K562 (cell line): ENCODE measurements around the gene DPP4. TPM values are rescaled to one million over a fixed set of nuclear protein-coding genes. Genes with fewer than 3 reads are reported as not detected.

Source experiments
- ATAC-seq: fragments of 200-7000 bp; cut with Tn5 transposase; 3 replicates; pipeline ENCODE4 v1.9.1; 2020; ENCODE audit warnings: moderate library complexity
- BruUV-seq: library from RNA; stranded (reverse); fragments of 400-500 nt; replicated peaks from 2 replicates; lab custom pipeline; 2021; lab: Mats Ljungman, UMichigan
- CTCF ChIA-PET: fragments of 300-600 bp; formaldehyde crosslinking; extraction: SDS; loops from one replicate; lab custom pipeline; 2021; ENCODE audit warnings: low intra/inter-chr PET ratio; lab: Yijun Ruan, JAX
- POLR2A ChIA-PET: fragments of 300-600, 350-650 bp; sonication (Branson Sonifier 250); formaldehyde crosslinking; extraction: SDS; loops from one replicate; lab custom pipeline; 2021; ENCODE audit warnings: antibody characterized with exemption, inconsistent platforms; lab: Yijun Ruan, JAX
- DNase-seq, 4 experiments: peaks; one replicate each; pipeline versions ENCODE4 v3.0.0 to v3.0.0-alpha.2; 2011 to 2018; ENCODE audit warnings: low spot score in 3 of 4, mixed read lengths in 3 of 4; ENCODE audit errors: extremely low read depth in 1 of 4
- FAIRE-seq: peaks from 2 replicates; lab custom pipeline; 2011; peaks lifted over from hg19 to GRCh38; lab: Jason Lieb, UNC
- H2AFZ ChIP-seq: 2 replicates; pipeline ENCODE4 v1.6.0; 2011; ENCODE audit warnings: low read depth, low read length, control low read depth, inconsistent platforms
- H3K27ac ChIP-seq: fragments of 200-600 bp; 3 replicates; pipeline ENCODE4 v1.8.0; 2011; ENCODE audit warnings: low read depth, mild to moderate bottlenecking, control low read depth, inconsistent platforms, low read length, moderate library complexity, mixed read lengths; ENCODE audit errors: extremely low read depth
- H3K27me3 ChIP-seq, 2 experiments: fragments of 300-600 bp in 1 of 2; 2 replicates in 1 of 2; 3 replicates in 1 of 2; pipeline versions ENCODE4 v1.6.0 to v1.8.0; 2011; ENCODE audit warnings: inconsistent platforms in 2 of 2, low read length in 2 of 2, mild to moderate bottlenecking in 1 of 2, mixed read lengths in 1 of 2, moderate library complexity in 1 of 2; ENCODE audit not compliant: control insufficient read depth in 2 of 2, insufficient read depth in 2 of 2
- H3K36me3 ChIP-seq: fragments of 300-600 bp; 3 replicates; pipeline ENCODE4 v1.8.0; 2011; ENCODE audit warnings: mild to moderate bottlenecking, low read length, inconsistent platforms; ENCODE audit not compliant: control insufficient read depth, insufficient read depth
- H3K4me1 ChIP-seq, 2 experiments: fragments of 200-600 bp in 1 of 2; replicated peaks in 1 of 2; 2 replicates in 1 of 2; 3 replicates in 1 of 2; pipeline versions ENCODE4 v1.5.1 to v1.8.0; 2011; ENCODE audit warnings: inconsistent platforms in 2 of 2, low read length in 2 of 2, mild to moderate bottlenecking in 1 of 2, mixed read lengths in 1 of 2, moderate library complexity in 1 of 2; ENCODE audit not compliant: control insufficient read depth in 2 of 2, insufficient read depth in 2 of 2
- H3K4me2 ChIP-seq: 2 replicates; pipeline ENCODE4 v1.6.1; 2011; ENCODE audit warnings: low read length, control low read depth, inconsistent platforms, mixed read lengths; ENCODE audit not compliant: insufficient read depth
- H3K4me3 ChIP-seq: fragments of 200-600 bp; sonication (generic), shearing (Covaris generic); 2 replicates; pipeline ENCODE4 v1.5.1; 2016; ENCODE audit warnings: control low read depth, inconsistent platforms
- H3K79me2 ChIP-seq: fragments of 200-600 bp; 3 replicates; pipeline ENCODE4 v1.8.0; 2011; ENCODE audit warnings: low read length, inconsistent platforms; ENCODE audit not compliant: control insufficient read depth, insufficient read depth
- H3K9ac ChIP-seq, 2 experiments: 2 replicates each; pipeline versions ENCODE4 v1.6.0 to v1.6.1; 2011; ENCODE audit warnings: low read depth in 2 of 2, low read length in 2 of 2, control low read depth in 1 of 2, inconsistent platforms in 1 of 2, mild to moderate bottlenecking in 1 of 2, mixed read lengths in 1 of 2; ENCODE audit not compliant: insufficient read depth in 1 of 2
- H3K9me1 ChIP-seq: one replicate; pipeline ENCODE4 v1.6.0; 2011; ENCODE audit warnings: inconsistent platforms, mild to moderate bottlenecking, low read length, moderate library complexity; ENCODE audit not compliant: control insufficient read depth, insufficient read depth
- H3K9me3 ChIP-seq: replicated peaks from 2 replicates; pipeline ENCODE4 v1.5.1; 2011; ENCODE audit warnings: low read depth, low read length, inconsistent platforms; ENCODE audit not compliant: control insufficient read depth, insufficient read depth
- H4K20me1 ChIP-seq: replicated peaks from 2 replicates; pipeline ENCODE4 v1.6.1; 2011; ENCODE audit warnings: low read length, inconsistent platforms, mixed read lengths; ENCODE audit not compliant: control insufficient read depth, insufficient read depth
- CBFA2T2 ChIP-seq: fragments of 450-650 bp; conservative IDR thresholded peaks from 2 replicates; pipeline ENCODE4 v1.6.1; 2017; ENCODE audit warnings: mild to moderate bottlenecking
- CEBPB ChIP-seq: fragments of 450-650 bp; IDR thresholded peaks from 2 replicates; pipeline ENCODE4 v1.6.1; 2016; ENCODE audit warnings: missing genetic modification characterization, missing compliant biosample characterization
- CXXC5 ChIP-seq: fragments of 250-450 bp; sonication (Bioruptor Pico); IDR thresholded peaks from 2 replicates; pipeline ENCODE4 v1.8.0; 2022; ENCODE audit warnings: inconsistent platforms, mild to moderate bottlenecking, moderate library complexity
- EZH2 ChIP-seq: IDR thresholded peaks from 2 replicates; pipeline ENCODE4 v1.6.1; 2012; ENCODE audit warnings: low read depth, mild to moderate bottlenecking, inconsistent platforms, low read length, borderline replicate concordance
- FOXA1 ChIP-seq: fragments of 450-650 bp; IDR thresholded peaks from 2 replicates; pipeline ENCODE4 v1.6.1; 2016; ENCODE audit warnings: mild to moderate bottlenecking, borderline replicate concordance
- ID3 ChIP-seq, 2 experiments: fragments of 250-450 bp in 1 of 2; fragments of 450-650 bp in 1 of 2; sonication (Bioruptor Pico) in 1 of 2; IDR thresholded peaks; 2 replicates each; pipeline versions ENCODE4 v1.6.1 to v1.8.0; 2016 to 2021; ENCODE audit warnings: mild to moderate bottlenecking in 2 of 2, moderate library complexity in 2 of 2, missing compliant biosample characterization in 1 of 2, missing genetic modification characterization in 1 of 2
- JUNB ChIP-seq: fragments of 450-650 bp; formaldehyde crosslinking; conservative IDR thresholded peaks from 2 replicates; pipeline ENCODE4 v1.4.0; 2020; ENCODE audit warnings: mild to moderate bottlenecking
- KDM1A ChIP-seq, 2 experiments: fragments of 450-650 bp; IDR thresholded peaks; 2 replicates each; pipeline ENCODE4 v1.6.1; 2016; ENCODE audit warnings: mild to moderate bottlenecking in 2 of 2
- MAZ ChIP-seq, 2 experiments: fragments of 450-650 bp in 1 of 2; sonication (generic) in 1 of 2; formaldehyde crosslinking; IDR thresholded peaks in 1 of 2; conservative IDR thresholded peaks in 1 of 2; 2 replicates each; pipeline versions ENCODE4 v1.4.0 to v1.5.0; 2020; ENCODE audit warnings: mild to moderate bottlenecking in 1 of 2, missing genetic modification reagents in 1 of 2
- MCM5 ChIP-seq: fragments of 450-650 bp; IDR thresholded peaks from 2 replicates; pipeline ENCODE4 v1.6.1; 2016; ENCODE audit warnings: low read depth
- NR3C1 ChIP-seq: sonication (generic); formaldehyde crosslinking; IDR thresholded peaks from 2 replicates; pipeline ENCODE4 v1.8.1; 2022; ENCODE audit warnings: missing genetic modification reagents
- PHB2 ChIP-seq: fragments of 450-650 bp; IDR thresholded peaks from 2 replicates; pipeline ENCODE4 v1.6.1; 2017; ENCODE audit warnings: low read depth
- POLR2H ChIP-seq: IDR thresholded peaks from 2 replicates; pipeline ENCODE4 v1.6.1; 2016; ENCODE audit warnings: missing genetic modification characterization, low read depth, mild to moderate bottlenecking, control low read depth, missing compliant biosample characterization, moderate library complexity
- YY1 ChIP-seq, 3 experiments: IDR thresholded peaks; 2 replicates each; pipeline ENCODE4 v1.6.1; 2011; ENCODE audit warnings: low read length in 2 of 3, mild to moderate bottlenecking in 2 of 3, moderate library complexity in 2 of 3, borderline replicate concordance in 1 of 3, control low read depth in 1 of 3, low read depth in 1 of 3; ENCODE audit not compliant: insufficient read depth in 3 of 3, insufficient replicate concordance in 2 of 3, control insufficient read depth in 1 of 3, insufficient read length in 1 of 3; ENCODE audit errors: extremely low read depth in 1 of 3
- ZNF507 ChIP-seq: conservative IDR thresholded peaks from 2 replicates; pipeline ENCODE4 v1.6.1; 2017; ENCODE audit warnings: missing genetic modification characterization, missing compliant biosample characterization
- ZNF655 ChIP-seq: fragments of 250-450 bp; sonication (Bioruptor Pico); IDR thresholded peaks from 2 replicates; pipeline ENCODE4 v1.5.0; 2021
- WGBS: fragments of 100-300 bp; shearing (Covaris generic); methylation state at CpG from one replicate; pipeline ENCODE4 v1.1.6; 2016; ENCODE audit warnings: low coverage, mixed read lengths; ENCODE audit not compliant: insufficient coverage; ENCODE audit errors: missing lambda C conversion rate; 5-methylcytosine and 5-hydroxymethylcytosine counted together
- in situ Hi-C: fragments of 300-500 bp; cut with MboI; formaldehyde crosslinking; loops from 4 replicates; pipeline ENCODE4 v1.15.0; 2018; ENCODE audit warnings: inconsistent platforms, mixed read lengths
- intact Hi-C: fragments of 100-400 bp; cut with micrococcal nuclease; formaldehyde crosslinking; loops from 2 replicates; pipeline ENCODE4 v1.14.2; 2022
- polyA plus RNA-seq, 8 experiments: library from polyadenylated mRNA; depleted of rRNA in 4 of 8; stranded (reverse) in 5 of 8; unstranded in 3 of 8; fragments of >200 nt; fragmentation: Nextera tagmentation in 2 of 8; fragmentation: Illumina TruSeq in 1 of 8; extraction: Ambion mirVana in 2 of 8; extraction: Trizol in 1 of 8; gene quantifications; 2 replicates each; pipeline versions ENCODE4 v1.2.1 to v1.2.3, GENCODE V29; 2011 to 2014; ENCODE audit warnings: inconsistent platforms in 1 of 8, missing spikeins in 1 of 8
- total RNA-seq, 7 experiments: library from RNA; depleted of rRNA in 6 of 7; stranded (reverse); fragments of >200 nt in 6 of 7; fragmentation: Illumina TruSeq in 2 of 7; extraction: Trizol in 2 of 7; gene quantifications; 2 replicates each; pipeline versions ENCODE4 v1.2.1 to v1.2.3, GENCODE V29; 2011 to 2021; ENCODE audit warnings: low replicate concordance in 1 of 7
- TF ChIP-seq, protein P1 (sequence below): sonication (generic); formaldehyde crosslinking; IDR thresholded peaks from 2 replicates; pipeline ENCODE4 v1.8.0; 2022; ENCODE audit warnings: mild to moderate bottlenecking, low read depth, missing genetic modification reagents

DPP4 gene
- total and polyA plus RNA-seq, 9 of the 15 experiments (the other 6 are each of a cell fraction or from before 2014, with no cell fraction given): 0.11 TPM; not detected in 8

DNA sequence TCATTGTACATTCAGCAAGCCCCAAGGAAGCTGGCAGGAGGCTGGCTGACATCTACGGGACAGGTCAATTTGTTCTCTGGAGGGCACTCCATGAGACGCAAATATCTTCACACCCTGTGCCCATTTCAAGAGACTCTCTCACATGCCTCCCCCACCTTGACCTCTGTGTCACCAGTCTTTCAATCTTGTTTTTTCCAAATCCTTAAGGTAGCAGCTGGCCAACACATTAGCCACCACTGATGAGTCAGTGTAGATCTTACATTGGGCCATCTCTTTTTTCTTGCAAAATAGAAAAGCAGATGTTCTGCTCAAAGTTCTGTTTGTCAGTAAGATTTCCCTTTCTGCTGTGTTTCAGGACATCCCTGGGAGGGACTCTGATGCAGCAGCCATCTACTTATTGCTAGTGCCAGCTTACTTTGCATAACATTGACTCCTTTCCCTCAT, 1.7 kb upstream of the DPP4 start (continued):
- TF ChIP-seq ZNF655 (CRISPR knock-in tag): no peak
- TF ChIP-seq CEBPB (tag): no peak
- TF ChIP-seq ZNF507 (tag): no peak
- no peak for TF ChIP-seq KDM1A (IDR thresholded peaks at IDR 0.05)

- Histone ChIP-seq H3K4me3 (no peak overlapping the region), H3K9me3 (no peaks in the 10 kb centered on the region), H4K20me1 (no peaks in the 10 kb centered on the region), H3K9me1 (no peaks in the 10 kb centered on the region), H2AFZ (no peak overlapping the region), H3K9ac (no peak overlapping the region), H3K27ac (no peak overlapping the region), H3K4me1 (no peaks in the 10 kb centered on the region), H3K79me2 (no peaks in the 10 kb centered on the region), H3K4me2 (no peak overlapping the region), H3K27me3 (0 out of 5 replicates have a peak, but pooled peaks cover 0 to 9% of the 10 kb centered on the region in 2 experiments), H3K36me3 (no peaks in the 10 kb centered on the region)
- CTCF ChIA-PET: no interaction called here
- intact Hi-C loops: no loop called here
- POLR2A ChIA-PET: no interaction called here
- ATAC-seq (no peak), DNase-seq (no peak), FAIRE-seq (no peak)
- WGBS: 0% methylated on average over 6 of the region's 6 CpGs
- in situ Hi-C loops: no loop called here
- no TSS peak for BruUV-seq
- TF ChIP-seq ID3 (CRISPR knock-in tag; IDR thresholded peaks at IDR 0.05) (no peak), ID3 (tag; IDR thresholded peaks at IDR 0.05) (no peak), MCM5 (no peak), MAZ (CRISPR knock-in tag; conservative IDR thresholded peaks at IDR 0.05 in 1 of 2, IDR thresholded peaks at IDR 0.05 in 1 of 2) (no peak), NR3C1 (CRISPR knock-in tag) (no peak), JUNB (no peak), EZH2 (no peak), PHB2 (no peak), POLR2H (tag) (no peak), CXXC5 (CRISPR knock-in tag) (no peak), FOXA1 (no peak), YY1 (IDR thresholded peaks at IDR 0.05; ENCODE audit: borderline replicate concordance in 1 of 3, control insufficient read depth in 1 of 3, extremely low read depth in 1 of 3, insufficient read depth in 3 of 3, insufficient read length in 1 of 3, insufficient replicate concordance in 2 of 3, low read depth in 1 of 3, low read length in 2 of 3) (no peak), CBFA2T2 (no peak)
- TF ChIP-seq, protein P1, sequence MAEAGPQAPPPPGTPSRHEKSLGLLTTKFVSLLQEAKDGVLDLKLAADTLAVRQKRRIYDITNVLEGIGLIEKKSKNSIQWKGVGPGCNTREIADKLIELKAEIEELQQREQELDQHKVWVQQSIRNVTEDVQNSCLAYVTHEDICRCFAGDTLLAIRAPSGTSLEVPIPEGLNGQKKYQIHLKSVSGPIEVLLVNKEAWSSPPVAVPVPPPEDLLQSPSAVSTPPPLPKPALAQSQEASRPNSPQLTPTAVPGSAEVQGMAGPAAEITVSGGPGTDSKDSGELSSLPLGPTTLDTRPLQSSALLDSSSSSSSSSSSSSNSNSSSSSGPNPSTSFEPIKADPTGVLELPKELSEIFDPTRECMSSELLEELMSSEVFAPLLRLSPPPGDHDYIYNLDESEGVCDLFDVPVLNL (CRISPR knock-in tag): no peak
These were observed 1.1 kb upstream of the DPP4 start for GRCh38 chr2:162074928-162075688.
